Measurements from ENCODE around the gene PDE3B.

The PDE3B gene

GRCh38 chr11:14813516-14813915 is 169.9 kb downstream of the PDE3B start:
- DNase-seq (ENCODE audit: low read depth): no peak
- no peak overlapping the region for H3K4me3 ChIP-seq (ENCODE audit: low read depth, low read length)
- no peak for TF ChIP-seq CTCF (IDR thresholded peaks at IDR 0.05; ENCODE audit: low read depth, low read length, missing control alignments)

GRCh38 chr11:14818779-14819178 is 175.2 kb downstream of the PDE3B start:
- no peak for TF ChIP-seq CTCF (IDR thresholded peaks at IDR 0.05; ENCODE audit: low read depth, low read length, missing control alignments)
- H3K4me3 ChIP-seq (ENCODE audit: low read depth, low read length): no peak overlapping the region
- no peak for DNase-seq (ENCODE audit: low read depth)

GRCh38 chr11:14819596-14819995 is 176.0 kb downstream of the PDE3B start:
- DNase-seq (ENCODE audit: low read depth): no peak
- no peak overlapping the region for H3K4me3 ChIP-seq (ENCODE audit: low read depth, low read length)
- TF ChIP-seq CTCF (IDR thresholded peaks at IDR 0.05; ENCODE audit: low read depth, low read length, missing control alignments): no peak

GRCh38 chr11:14821031-14821430 is 177.4 kb downstream of the PDE3B start:
- no peak for DNase-seq (ENCODE audit: low read depth)
- TF ChIP-seq CTCF (IDR thresholded peaks at IDR 0.05; ENCODE audit: low read depth, low read length, missing control alignments): no peak

GRCh38 chr11:14826600-14826999 is 183.0 kb downstream of the PDE3B start:
- no peak for DNase-seq (ENCODE audit: low read depth)
- TF ChIP-seq CTCF (IDR thresholded peaks at IDR 0.05; ENCODE audit: low read depth, low read length, missing control alignments): no peak
- no peak overlapping the region for H3K4me3 ChIP-seq (ENCODE audit: low read depth, low read length)

More at GRCh38 chr11:14821031-14821430, 177.4 kb downstream of the PDE3B start:
- H3K4me3 ChIP-seq (ENCODE audit: low read depth, low read length): no peak overlapping the region

- no peak overlapping the region for H3K4me3 ChIP-seq (ENCODE audit: low read depth, low read length)
- TF ChIP-seq CTCF (IDR thresholded peaks at IDR 0.05; ENCODE audit: low read depth, low read length, missing control alignments): no peak
- DNase-seq (ENCODE audit: low read depth): no peak
Measured at GRCh38 chr11:14835496-14836492, 192.2 kb downstream of the PDE3B start.
